ENCODE measurements around the gene KIFC1.

KIFC1 gene

DNA sequence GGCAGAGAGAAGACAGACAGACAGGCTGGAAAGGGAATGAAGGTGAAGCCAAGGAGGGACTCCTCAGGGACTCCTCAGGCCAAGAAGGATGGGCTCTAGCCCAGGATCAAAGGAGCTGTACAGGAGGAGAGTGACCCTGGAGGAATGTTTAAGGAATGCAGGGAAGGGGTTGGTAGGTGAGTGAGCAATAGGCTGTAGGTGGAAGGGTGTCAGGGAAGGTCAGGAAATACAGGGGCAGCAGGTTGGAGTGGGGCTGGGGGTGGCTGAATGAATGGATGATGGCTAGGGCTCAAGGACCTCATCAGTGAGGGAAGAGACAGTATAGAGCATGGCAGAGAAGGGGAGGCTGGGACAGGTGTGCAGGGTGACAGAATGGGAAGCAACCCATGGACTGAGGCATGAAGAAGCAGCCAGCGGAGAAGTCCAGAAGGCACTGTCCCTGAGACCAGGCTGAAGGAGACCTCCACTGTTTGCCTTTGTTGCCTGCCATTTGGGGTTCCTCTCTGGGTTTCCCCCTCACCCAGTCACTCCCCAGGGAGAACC is 41.4 kb downstream of the KIFC1 start:
- Histone ChIP-seq H3K79me2 (ENCODE audit: insufficient read depth, low read length) (peaks cover 26% of the 10 kb centered on the region), H2AFZ (ENCODE audit: low read depth, low read length) (no peak overlapping the region), H3K27me3 (ENCODE audit: insufficient read depth, low read length, poor library complexity) (no peaks in the 10 kb centered on the region), H3K9ac (ENCODE audit: low read depth, low read length) (no peak overlapping the region), H3K27ac (ENCODE audit: low read length) (no peak overlapping the region), H4K20me1 (ENCODE audit: insufficient read depth, low read length) (peaks cover 18% of the 10 kb centered on the region), H3K4me1 (ENCODE audit: insufficient read depth, low read length) (peaks cover 35% of the 10 kb centered on the region), H3K4me3 (ENCODE audit: low read depth in 1 of 2, low read length in 2 of 2) (no peak overlapping the region), H3K9me3 (ENCODE audit: insufficient read depth, low read length, severe bottlenecking) (no peaks in the 10 kb centered on the region), H3K4me2 (ENCODE audit: insufficient read depth, low read length) (no peak overlapping the region), H3K36me3 (ENCODE audit: insufficient read depth, low read length) (peaks cover 39% of the 10 kb centered on the region)
- TF ChIP-seq, protein P1, sequence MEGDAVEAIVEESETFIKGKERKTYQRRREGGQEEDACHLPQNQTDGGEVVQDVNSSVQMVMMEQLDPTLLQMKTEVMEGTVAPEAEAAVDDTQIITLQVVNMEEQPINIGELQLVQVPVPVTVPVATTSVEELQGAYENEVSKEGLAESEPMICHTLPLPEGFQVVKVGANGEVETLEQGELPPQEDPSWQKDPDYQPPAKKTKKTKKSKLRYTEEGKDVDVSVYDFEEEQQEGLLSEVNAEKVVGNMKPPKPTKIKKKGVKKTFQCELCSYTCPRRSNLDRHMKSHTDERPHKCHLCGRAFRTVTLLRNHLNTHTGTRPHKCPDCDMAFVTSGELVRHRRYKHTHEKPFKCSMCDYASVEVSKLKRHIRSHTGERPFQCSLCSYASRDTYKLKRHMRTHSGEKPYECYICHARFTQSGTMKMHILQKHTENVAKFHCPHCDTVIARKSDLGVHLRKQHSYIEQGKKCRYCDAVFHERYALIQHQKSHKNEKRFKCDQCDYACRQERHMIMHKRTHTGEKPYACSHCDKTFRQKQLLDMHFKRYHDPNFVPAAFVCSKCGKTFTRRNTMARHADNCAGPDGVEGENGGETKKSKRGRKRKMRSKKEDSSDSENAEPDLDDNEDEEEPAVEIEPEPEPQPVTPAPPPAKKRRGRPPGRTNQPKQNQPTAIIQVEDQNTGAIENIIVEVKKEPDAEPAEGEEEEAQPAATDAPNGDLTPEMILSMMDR (IDR thresholded peaks at IDR 0.05; ENCODE audit: borderline replicate concordance, extremely low read depth, low read length, poor library complexity, severe bottlenecking), result no peak
- no peak for TF ChIP-seq EZH2 (IDR thresholded peaks at IDR 0.05; ENCODE audit: borderline replicate concordance, low read depth, low read length, severe bottlenecking)
- no peak for ATAC-seq (ENCODE audit: insufficient read depth, low read depth)
- no peak for DNase-seq

DNA sequence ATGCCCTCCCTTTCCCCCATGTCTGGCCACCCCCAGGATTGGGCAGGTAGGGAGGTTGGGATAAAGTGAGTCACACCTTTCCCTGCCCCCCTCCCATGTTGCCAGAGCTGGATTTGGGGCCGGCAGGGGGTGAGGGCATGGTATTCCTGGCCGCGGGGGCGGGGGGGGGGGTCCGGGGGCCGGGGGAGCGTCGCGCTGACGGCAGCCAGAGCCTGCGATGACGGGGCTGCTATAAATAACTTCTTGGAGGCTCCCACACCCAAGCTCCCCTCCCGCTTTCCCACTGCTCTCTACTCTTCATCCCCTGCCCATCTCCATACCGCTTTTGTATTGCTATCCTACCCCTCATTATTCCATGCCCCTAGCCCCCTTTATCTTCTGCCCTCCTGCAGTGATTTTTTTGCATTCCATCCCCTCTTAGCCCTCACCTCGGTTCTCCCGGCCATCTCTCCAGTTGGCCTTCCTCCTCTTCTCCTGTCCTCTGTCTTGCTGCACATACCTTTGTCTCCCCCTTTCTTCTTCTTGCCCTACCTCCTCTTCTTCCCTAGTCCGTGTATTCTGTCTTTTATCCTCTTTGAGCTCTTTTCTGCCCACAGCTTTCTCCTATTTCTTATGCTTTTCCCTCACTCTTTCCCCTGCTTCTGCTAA is 42.0 kb downstream of the KIFC1 start:
- Histone ChIP-seq H3K4me2 (ENCODE audit: insufficient read depth, low read length) (no peak overlapping the region), H3K9me3 (ENCODE audit: insufficient read depth, low read length, severe bottlenecking) (no peaks in the 10 kb centered on the region), H3K36me3 (ENCODE audit: insufficient read depth, low read length) (peaks cover 45% of the 10 kb centered on the region), H4K20me1 (ENCODE audit: insufficient read depth, low read length) (peaks cover 15% of the 10 kb centered on the region), H3K79me2 (ENCODE audit: insufficient read depth, low read length) (peaks cover 20% of the 10 kb centered on the region; the same call in 1 of the 2 replicates), H3K27ac (ENCODE audit: low read length) (no peak overlapping the region), H3K27me3 (ENCODE audit: insufficient read depth, low read length, poor library complexity) (no peaks in the 10 kb centered on the region), H3K9ac (ENCODE audit: low read depth, low read length) (no peak overlapping the region), H2AFZ (ENCODE audit: low read depth, low read length) (no peak overlapping the region), H3K4me1 (ENCODE audit: insufficient read depth, low read length) (peaks cover 29% of the 10 kb centered on the region), H3K4me3 (ENCODE audit: low read depth in 1 of 2, low read length in 2 of 2) (no peak overlapping the region)
- ATAC-seq (ENCODE audit: insufficient read depth, low read depth) (no peak), DNase-seq (no peak)
- TF ChIP-seq, protein P1 (IDR thresholded peaks at IDR 0.05; ENCODE audit: borderline replicate concordance, extremely low read depth, low read length, poor library complexity, severe bottlenecking), result no peak
- TF ChIP-seq EZH2 (IDR thresholded peaks at IDR 0.05; ENCODE audit: borderline replicate concordance, low read depth, low read length, severe bottlenecking), result no peak

DNA sequence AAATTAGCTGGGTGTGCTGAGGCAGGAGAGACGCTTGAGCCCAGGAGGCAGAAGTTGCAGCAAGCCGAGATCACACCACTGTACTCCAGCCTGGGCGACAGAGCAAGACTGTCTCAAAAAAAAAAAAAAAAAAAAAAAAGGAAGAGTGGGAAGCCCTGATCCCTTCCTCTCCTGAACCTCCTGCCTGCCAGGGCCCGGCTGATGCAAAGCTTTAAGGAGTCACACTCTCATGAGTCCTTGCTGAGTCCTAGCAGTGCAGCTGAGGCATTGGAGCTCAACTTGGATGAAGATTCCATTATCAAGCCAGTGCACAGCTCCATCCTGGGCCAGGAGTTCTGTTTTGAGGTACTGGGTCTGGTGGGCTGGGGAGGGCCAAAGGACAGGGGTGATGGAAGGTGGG is 43.3 kb downstream of the KIFC1 start:
- peaks cover 50% of the 10 kb centered on the region for H3K36me3 ChIP-seq (ENCODE audit: insufficient read depth, low read length)
- H3K4me1 ChIP-seq (ENCODE audit: insufficient read depth, low read length), result peaks cover 21% of the 10 kb centered on the region
- DNase-seq (no peak), ATAC-seq (ENCODE audit: insufficient read depth, low read depth) (no peak)
- H3K27me3 ChIP-seq (ENCODE audit: insufficient read depth, low read length, poor library complexity), result no peaks in the 10 kb centered on the region
- peaks cover 8% of the 10 kb centered on the region for H4K20me1 ChIP-seq (ENCODE audit: insufficient read depth, low read length)
- H3K79me2 ChIP-seq (ENCODE audit: insufficient read depth, low read length), result peaks cover 9% of the 10 kb centered on the region; the same call in 1 of the 2 replicates
- H3K9me3 ChIP-seq (ENCODE audit: insufficient read depth, low read length, severe bottlenecking), result no peaks in the 10 kb centered on the region
- TF ChIP-seq, protein P1 (IDR thresholded peaks at IDR 0.05; ENCODE audit: borderline replicate concordance, extremely low read depth, low read length, poor library complexity, severe bottlenecking), result no peak
- no peak for TF ChIP-seq EZH2 (IDR thresholded peaks at IDR 0.05; ENCODE audit: borderline replicate concordance, low read depth, low read length, severe bottlenecking)
- no peak overlapping the region for H3K27ac ChIP-seq (ENCODE audit: low read length)
- H3K9ac ChIP-seq (ENCODE audit: low read depth, low read length), result no peak overlapping the region
- H2AFZ ChIP-seq (ENCODE audit: low read depth, low read length), result no peak overlapping the region
- H3K4me3 ChIP-seq (ENCODE audit: low read depth in 1 of 2, low read length in 2 of 2), result no peak overlapping the region
- H3K4me2 ChIP-seq (ENCODE audit: insufficient read depth, low read length), result no peak overlapping the region

Data from DND-41 (cell line).